CD4-positive, alpha-beta T cell treated with Interleukin-15 for 4 hours (primary cell): ENCODE results near the gene CCNF.

Experiments used
- DNase-seq: peaks from one replicate; pipeline ENCODE4 v3.0.0-alpha.2; 2020; ENCODE audit warnings: low spot score

CCNF gene

DNA sequence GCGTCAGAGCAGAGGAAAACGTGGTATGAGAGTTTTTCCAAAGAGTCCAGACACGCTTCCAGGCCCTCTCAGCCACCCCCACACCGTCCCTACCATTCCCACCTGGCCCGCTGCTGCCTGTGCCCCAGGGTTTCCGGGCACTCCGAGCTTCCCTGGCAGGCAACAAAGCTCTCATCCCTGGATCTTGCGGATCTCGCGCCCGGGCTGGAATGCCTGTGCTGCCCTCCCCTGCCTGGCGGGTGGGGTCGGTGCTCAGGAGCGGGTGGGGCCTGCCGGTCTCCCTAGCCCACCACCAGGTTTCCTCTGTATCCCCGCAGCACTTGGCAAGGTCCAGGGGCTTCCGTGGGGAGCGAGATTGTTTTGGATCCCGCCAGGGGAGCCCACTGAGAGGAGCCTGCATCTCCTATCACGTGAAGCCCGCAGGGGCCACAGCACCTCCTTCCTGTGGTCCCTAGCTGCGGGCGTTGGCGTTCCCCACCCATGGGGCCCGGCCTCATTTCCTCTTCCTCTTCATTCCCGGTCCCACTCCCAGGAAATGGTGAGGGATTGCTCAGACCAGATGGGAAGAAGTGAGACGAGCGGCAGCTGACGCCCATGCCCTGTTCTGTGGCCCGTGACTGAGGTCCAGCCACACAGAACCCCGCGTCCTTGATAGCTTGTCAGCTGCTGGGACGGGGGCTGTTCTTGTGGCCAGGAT, 56.7 kb downstream of the CCNF start:
- DNase-seq: no peak

DNA sequence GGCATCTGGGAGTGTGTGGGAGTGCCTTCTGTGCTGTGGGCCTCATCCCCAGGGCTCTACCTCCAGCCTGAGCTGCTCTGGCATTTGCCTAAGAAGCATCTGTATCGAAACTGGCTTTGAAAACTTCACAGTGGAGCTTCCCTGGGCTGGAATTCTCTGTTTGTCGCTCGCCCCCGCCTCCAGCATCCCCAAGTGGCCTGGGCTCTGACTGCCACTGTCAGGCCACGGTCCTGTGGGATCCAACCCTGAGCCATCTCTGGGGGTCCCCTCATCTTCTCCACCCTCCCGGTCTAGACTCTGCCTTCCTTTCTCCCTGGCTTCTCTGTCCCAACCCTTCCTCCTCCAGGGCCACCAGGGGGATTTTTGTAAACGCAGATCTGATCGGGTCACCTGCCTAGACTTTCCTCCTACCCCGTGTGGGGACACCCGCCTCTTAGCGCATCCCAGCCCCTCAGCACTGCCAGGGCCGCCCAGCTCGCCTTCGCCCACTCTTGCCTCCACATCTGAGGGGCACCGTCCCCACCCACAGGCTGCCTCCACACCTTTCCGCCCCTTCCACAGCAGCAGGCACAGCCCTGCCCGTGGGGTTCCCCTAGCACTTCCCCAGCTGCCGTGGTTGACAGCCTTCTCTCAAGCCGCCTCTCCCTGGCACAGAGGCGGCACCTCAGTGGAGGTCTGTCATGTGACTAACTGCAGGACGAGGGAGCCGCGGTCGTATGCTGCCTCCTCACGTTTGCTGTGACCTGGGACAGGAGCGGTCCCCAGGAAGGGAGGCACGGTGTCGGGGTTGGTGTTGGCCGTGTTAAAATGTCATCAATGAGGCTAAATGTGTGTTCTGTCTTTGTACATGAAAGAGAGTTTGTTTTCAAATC, 57.6 kb downstream of the CCNF start:
- DNase-seq: peak; percentile 84

DNA sequence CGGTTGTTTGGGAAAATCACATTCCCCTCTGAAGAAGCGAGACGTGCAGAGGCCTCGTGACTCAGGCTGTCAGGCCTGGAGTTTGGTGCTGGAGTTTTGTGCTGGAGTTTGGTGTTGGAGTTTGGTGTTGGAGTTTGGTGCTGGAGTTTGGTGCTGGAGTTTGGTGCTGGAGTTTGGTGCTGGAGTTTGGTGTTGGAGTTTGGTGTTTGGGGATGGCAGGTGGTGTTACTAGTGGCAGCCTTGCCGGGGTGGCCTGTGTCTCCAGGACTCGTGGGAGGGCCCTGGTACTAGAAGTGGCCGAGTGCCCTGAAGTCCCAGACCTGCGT, 58.2 kb downstream of the CCNF start:
- DNase-seq: no peak

DNA sequence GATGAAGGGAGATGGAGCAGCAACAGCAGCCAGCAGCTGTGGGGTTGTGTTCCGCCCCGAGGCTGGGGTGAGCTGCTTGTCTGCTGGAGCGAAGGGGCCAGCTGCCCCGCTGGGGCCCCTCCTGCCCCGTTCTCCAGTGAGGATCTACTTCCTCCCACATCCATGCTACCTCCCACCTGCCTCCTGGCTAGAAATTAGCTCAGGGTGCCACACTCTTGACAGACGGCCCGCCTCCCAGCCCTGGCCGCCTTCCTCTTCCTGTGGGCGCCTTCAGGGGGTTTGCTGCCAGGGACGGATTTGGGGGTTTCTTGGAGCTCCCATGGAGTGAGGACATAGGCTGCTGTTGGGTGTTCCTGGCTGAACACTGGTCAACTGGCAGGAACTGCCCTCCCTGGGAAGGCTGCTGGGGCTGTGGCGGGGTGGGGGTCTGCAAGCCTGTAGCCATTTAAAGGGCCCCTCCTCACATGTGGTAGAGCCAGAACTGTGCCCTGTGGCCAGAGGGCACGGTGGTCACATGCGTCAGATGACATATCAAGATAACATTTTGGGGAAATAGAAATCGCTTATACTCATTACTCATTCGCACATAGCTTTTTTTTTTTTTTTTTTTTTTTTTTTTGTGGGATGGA, 58.8 kb downstream of the CCNF start:
- no peak for DNase-seq

DNA sequence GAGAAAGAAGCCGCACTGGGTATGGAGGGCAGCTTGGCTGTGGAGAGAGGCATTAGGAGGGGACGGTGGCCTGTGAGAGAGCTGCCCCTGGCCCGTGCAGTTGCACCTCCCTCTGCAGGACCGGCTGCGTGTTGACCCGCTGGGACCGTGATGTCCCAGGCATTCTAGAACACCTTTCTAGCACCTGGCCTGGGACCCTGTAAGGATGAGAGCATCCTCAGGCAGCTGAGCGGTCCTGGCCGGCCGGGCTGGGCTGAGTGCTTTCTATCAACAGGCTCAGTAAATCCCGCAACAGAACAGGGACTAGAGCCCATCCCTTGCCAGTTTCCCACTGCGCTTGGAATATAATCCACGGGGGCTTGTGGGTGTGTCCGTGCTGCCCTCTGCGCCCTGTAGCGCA, 60.3 kb downstream of the CCNF start:
- DNase-seq: no peak

DNA sequence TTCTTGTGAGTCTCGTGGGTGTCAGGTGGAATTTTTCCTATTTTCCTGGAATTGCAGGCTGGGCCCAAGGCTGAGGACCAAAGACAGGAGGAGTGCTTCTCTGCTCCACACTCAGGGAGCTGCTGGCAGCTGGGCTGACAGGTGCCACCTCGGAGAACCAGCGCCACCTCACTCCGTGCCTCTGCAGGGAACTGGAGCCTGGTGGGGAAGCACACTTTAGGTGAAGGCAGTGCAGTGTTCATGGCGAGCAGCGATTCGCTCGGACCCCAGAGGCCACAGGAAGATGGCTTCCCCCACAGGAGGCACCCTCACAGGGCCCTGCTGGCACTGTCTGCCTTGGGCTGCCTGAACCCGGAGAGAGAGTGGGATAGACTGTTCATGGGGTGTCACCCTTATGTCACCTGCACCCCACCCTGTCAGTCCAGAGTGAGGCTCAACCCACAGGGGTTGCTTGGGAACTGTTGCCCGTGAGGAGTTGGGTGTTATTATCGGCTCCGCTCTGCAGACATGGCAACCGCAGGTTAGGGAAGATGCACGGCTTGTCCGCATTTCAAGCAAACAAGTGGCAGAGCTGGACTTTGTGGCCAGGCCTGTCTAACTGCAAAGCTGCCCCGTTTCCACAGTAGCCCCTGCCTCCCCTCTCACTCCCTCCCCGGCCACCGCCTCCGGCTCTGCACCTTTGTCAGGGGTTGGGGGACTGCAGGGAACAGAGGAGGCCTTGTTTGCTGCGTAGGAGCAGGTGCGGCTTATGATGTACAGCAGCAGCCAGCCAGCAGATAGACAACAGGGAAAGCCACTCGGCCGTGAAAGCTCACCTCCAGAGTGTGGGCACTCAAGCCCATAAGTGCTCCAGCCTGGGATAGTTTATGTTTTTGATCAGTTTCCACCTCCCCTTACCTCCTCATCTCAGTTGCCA, 61.2 kb downstream of the CCNF start:
- DNase-seq: no peak

DNA sequence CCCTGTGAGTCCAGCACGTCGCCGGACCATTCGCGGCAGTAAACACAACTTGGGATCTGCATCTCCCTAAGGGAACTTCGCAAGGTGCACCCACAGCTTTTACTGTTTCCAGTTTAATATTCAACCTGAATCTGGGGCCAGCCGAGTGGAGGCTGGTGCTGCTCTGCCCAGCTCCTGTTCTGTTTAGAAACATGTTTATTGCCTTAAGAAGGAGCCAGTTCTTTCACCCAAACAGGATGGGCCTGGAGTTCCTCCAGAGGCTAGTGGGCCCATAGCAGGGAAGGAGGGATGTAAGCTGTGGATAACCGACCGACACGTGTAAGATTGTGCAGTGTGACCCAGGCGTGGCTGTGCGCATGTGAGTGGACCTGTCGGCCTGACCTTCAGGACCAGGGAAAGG, 63.0 kb downstream of the CCNF start:
- DNase-seq: no peak

DNA sequence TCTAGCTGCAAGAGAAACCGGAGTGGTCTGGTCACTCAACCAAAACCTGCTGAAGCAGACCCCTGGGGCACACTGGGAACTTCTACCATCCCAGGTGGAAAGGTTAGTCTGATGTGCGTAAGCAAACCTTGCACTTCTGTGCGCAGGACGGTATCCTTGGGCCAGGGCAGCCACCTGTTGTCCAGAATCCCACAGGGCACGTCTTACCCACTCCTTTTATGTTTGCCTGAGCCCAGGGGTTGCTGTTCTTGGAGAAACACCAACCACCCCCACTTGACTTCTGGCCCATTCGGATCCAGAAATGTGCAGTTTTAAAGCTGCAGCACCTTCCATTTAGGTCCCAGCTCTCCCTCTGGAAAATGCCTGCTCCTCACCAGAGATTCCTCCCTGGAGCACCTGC, 64.4 kb downstream of the CCNF start:
- DNase-seq: no peak

DNA sequence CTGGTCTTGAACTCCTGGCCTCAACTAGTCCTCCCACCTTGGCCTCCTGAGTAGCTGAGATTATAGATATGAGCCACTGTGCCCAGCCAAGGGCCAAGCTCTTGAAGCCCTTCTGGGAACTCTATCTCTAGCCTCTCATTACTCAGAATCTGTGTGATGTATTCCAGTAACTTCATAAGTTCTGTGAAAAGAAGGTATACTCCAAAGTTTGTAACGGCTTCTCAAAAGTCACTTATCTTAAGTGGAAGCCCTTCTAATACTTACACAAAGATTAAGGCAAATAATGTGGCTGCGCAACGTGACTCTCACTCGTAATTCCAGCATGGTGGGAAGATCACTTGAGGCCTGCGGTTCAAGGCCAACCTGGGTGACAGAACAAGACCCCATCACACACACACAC, 65.4 kb downstream of the CCNF start:
- DNase-seq: no peak

DNA sequence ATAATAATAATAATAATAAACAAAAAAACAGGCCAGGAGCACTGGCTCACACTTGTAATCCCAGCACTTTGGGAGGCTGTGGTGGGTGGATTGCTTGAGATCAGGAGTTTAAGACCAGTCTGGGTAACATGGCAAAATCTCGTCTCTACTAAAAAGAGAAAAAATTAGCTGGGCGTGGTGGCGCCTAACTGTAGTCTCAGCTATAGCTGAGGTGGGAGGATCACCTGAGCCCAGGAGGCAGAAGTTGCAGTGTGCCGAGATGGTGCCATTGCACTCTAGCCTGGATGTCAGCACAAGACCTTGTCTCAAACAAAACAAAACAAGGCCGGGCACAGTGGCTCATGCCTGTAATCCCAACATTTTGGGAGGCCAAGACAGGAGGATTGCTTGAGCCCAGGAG, 65.8 kb downstream of the CCNF start:
- no peak for DNase-seq

DNA sequence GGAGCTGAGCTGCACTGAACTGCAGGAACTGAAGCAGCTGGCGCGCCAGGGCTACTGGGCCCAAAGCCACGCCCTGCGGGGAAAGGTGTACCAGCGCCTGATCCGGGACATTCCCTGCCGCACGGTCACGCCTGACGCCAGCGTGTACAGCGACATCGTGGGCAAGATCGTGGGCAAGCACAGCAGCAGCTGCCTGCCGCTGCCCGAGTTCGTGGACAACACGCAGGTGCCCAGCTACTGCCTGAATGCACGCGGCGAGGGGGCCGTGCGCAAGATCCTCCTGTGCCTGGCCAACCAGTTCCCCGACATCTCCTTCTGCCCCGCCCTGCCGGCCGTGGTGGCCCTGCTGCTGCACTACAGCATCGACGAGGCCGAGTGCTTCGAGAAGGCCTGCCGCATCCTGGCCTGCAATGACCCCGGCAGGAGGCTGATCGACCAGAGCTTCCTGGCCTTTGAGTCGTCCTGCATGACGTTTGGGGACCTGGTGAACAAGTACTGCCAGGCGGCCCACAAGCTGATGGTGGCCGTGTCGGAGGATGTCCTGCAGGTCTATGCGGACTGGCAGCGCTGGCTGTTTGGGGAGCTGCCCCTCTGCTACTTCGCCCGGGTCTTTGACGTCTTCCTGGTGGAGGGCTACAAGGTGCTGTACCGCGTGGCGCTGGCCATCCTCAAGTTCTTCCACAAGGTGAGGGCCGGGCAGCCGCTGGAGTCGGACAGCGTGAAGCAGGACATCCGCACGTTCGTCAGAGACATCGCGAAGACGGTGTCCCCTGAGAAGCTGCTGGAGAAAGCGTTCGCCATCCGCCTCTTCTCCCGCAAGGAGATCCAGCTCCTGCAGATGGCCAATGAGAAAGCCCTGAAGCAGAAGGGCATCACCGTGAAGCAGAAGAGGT, 67.2 kb downstream of the CCNF start:
- DNase-seq: no peak

DNA sequence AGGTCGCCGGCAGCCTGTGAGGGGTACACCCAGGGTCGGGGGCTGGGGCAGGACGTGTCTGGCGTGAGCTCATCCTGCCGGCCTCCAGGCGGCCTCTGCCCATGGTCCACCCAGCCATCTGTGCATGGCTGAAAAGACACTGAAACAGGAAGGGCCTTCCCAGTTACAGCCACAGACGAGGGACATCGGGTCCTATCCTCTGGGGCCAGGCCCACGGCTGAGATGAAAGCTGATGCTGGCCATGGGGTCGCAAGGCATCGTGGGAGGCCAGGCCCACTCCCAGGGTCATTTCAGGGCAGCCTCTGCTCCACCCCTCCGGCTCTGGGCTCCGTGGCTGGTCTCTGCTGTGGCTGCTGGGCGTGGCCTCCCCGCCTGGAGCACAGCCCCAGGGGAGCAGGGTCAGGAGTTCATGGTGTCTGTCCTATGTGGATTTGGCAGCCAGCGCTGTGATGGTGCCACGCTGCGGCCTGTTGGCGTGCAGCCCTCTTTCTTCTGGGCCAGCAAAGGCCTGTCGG, 67.9 kb downstream of the CCNF start:
- DNase-seq: no peak

DNA sequence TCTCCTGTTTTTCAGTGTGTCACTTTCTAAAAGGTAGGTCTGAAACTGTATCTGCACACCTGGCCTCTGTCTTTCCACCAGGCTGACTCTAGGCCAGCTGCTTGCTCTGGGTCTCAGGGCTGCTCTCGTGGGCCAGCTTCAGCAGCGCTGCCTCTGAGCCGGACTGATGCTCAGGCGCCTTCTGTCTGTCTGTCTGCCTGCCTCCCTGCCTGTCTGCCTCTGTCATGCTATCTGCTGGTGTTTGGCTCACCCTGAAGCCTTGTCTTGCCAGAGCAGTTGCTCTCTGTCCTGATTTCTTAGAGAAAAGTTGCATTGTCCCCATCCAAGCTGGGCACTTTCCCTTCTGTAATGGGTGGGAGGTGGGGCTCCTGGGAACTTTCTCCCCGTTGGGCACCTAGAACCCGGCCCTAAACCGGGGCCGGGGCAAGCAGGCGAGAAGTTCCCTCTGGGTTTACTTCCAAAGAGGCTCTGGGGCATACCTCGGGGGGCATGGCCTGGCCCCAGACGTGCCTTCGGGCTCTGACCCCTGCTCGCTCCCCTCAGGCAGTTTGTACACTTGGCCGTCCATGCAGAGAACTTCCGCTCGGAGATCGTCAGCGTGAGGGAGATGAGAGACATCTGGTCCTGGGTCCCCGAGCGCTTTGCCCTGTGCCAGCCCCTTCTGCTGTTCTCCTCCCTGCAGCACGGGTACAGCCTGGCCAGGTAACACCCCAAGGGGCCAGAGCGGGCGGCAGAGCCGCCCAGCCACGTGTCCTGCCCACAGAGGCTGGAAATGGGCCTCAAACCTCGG, 68.6 kb downstream of the CCNF start:
- no peak for DNase-seq

DNA sequence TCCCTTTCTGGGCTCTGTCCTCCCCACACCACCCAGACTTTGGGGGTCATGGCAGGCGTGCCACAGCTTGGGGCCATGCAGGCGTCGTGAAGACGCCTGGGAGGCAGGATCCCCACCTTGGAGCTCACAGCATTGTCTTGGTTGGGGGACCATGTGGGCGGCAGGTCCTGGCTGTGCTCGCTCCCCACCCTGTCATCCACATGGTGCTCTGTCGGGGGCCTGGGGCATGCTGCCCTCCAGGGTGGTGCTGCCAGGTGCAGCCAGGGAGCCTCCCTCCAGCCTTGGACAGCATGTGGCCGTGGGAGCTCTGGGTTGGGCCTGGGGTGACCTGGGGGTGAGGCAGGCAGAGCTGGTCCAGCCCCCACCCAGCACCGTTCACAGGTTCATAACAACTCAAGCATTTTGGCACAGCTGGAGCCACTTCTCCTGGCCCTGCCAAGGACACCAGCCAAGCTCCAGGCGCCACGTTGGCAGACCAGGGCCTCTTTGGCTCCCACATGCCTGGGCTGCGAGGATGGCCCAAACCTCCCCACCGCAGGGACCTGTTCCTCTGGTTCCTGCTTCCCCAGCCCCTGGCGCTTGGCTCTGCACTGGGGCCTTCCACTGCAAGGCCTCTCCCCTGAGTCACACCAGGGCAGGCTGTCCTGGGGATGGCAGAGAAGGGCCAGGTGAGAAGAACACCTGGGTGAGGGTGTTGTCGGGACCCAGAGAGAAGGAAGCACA, 69.4 kb downstream of the CCNF start:
- DNase-seq: no peak

DNA sequence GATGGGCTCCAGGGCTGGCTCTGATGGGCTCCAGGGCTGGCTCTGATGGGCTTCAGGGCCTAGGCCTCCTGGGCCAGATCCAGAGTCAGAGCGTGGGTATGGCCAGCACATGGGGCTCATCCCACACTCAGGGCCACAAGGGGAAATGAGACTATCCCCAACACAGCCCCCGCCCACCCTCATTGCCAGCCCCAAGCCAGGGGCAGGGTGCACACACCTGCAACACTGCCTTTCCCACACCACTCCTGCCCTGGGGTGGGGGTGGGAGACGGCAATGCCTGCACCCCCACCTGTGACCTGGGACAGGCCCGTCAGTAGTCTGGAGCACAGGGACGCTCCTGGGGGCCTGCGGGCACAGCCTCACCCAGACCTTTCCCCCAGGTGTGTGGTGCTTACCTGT, 70.2 kb downstream of the CCNF start:
- DNase-seq: no peak

DNA sequence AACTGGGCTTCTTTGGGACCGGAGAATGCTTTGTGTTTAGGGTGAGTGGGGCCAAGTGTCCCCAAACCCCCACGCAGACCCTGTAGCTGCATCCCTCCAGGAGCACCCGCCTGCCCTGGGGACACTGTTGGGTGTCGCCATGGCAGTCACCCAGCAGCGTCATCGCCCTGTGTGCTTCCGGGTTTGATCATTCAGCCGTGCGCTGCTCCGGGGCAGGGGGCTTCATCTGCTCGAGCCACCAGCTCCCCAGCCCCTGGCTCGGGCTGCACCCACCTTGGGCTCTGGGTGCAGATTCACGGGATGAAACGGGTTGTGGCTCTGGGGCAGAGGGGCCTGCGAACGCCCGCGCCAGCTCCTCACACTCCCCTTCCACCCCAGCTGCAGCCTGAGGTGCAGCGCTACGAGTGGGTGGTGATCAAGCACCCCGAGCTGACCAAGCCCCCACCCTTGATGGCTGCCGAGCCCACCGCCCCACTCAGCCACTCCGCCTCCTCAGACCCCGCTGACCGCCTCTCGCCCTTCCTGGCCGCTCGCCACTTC, 70.7 kb downstream of the CCNF start:
- no peak for DNase-seq

DNA sequence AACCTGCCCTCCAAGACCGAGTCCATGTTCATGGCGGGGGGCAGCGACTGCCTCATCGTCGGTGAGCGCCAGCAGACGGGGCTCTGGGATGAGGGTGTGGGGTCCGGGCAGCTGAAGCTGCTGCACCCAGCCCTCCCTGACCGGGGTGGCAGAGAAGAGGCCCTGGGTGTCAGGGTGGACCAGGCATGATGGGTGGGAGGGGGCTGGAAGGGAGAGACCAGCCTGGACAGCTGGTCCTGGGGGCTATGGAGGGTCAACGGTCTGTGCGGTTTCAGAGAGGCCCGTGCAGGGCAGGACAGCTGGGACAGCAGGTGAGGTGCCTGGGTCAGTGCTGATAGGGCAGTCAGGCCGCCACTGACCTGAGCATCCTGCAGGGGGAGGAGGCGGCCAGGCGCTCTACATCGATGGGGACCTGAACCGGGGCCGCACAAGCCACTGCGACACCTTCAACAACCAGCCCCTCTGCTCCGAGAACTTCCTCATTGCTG, 71.2 kb downstream of the CCNF start:
- no peak for DNase-seq

DNA sequence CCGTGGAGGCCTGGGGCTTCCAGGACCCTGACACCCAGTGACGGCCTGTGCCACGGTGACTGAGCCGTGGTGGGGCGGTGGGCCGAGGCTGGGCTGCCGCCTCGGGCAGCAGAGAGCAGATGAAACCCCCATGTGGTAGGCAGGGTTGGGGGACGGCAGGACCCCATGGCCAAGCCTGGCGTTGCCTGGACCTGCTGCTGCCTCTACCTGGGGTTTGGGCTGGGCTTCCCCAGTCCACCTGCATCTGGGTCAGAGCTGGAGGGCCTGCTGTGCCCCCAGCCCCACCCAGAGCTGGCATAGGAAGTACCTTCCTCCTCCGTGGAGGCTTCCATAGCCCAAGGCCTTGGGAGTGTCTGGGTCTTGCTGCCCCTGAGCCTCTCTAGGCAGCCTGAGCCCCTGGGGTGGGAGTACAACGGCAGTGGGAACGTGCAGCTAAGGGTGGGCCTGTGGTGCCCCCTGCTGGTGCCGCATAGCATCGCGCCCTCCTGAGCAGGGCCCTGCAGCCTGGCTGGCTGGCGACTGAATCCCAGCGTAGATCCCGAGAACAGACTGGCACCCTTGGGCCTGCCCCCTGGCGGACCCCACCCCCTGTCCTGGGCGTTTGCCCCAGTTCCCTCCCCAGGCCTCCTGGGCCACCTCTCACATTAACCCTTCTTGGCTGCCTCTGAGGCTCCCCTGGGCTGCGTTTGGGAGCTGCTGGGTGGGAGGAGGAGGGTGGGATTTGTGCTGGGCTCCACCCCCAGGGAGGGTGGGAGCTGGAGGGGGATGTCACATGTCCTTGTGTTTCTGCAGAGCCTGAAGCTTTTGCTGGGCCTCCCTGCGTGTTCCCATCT, 71.9 kb downstream of the CCNF start:
- peak; percentile 79 for DNase-seq
